ENCODE results near the gene MPHOSPH10. TPM values are rescaled to one million over a fixed set of nuclear protein-coding genes. Genes with fewer than 3 reads are reported as not detected.

The MPHOSPH10 gene
- total and polyA plus RNA-seq, 2 of the 4 experiments (the other 2 are of a cell fraction): 5.4 to 11.2 TPM

GRCh38 chr2:71174207-71174606 lies 43.8 kb downstream of the MPHOSPH10 start:
- no peak overlapping the region for H2BK15ac ChIP-seq (ENCODE audit: low read depth, low read length)

More at GRCh38 chr2:71174207-71174606, 43.8 kb downstream of the MPHOSPH10 start:
- Histone ChIP-seq H3K4me3 (ENCODE audit: insufficient read depth, low read depth, low read length) (no peak overlapping the region), H3K27me3 (ENCODE audit: control insufficient read depth, insufficient read depth, low read length) (peaks cover 14% of the 10 kb centered on the region), H2AK9ac (replicated peaks; ENCODE audit: low read depth, low read length, poor library complexity) (no peak overlapping the region), H4K5ac (ENCODE audit: low read depth, low read length) (no peak overlapping the region), H2AFZ (replicated peaks; ENCODE audit: low read length, poor library complexity) (no peak overlapping the region), H4K91ac (ENCODE audit: insufficient read depth, low read depth, low read length) (no peak overlapping the region), H3K27ac (ENCODE audit: insufficient read depth, low read length) (no peak overlapping the region), H3K23ac (ENCODE audit: low read depth, low read length) (no peak overlapping the region), H3K79me1 (ENCODE audit: low read depth in 1 of 2, low read length in 2 of 2) (no peaks in the 10 kb centered on the region), H3K9me1 (ENCODE audit: insufficient read depth, low read length) (no peaks in the 10 kb centered on the region), H3K18ac (ENCODE audit: low read depth, low read length) (no peak overlapping the region), H3K36me3 (ENCODE audit: control insufficient read depth, insufficient read depth, low read length) (no peaks in the 10 kb centered on the region), H3K4me2 (ENCODE audit: low read depth, low read length) (no peak overlapping the region), H2BK120ac (ENCODE audit: low read depth, low read length) (no peak overlapping the region), H3K56ac (ENCODE audit: extremely low read depth, insufficient read depth, low read length) (no peak overlapping the region), H2BK5ac (ENCODE audit: low read depth, low read length, poor library complexity, severe bottlenecking) (no peak overlapping the region), H2AK5ac (ENCODE audit: low read depth, low read length) (no peak overlapping the region), H3K14ac (replicated peaks; ENCODE audit: low read depth, low read length) (no peak overlapping the region), H3K9ac (ENCODE audit: low read depth, low read length) (no peak overlapping the region), H2BK20ac (ENCODE audit: low read depth, low read length) (no peak overlapping the region), H3K4me1 (ENCODE audit: control insufficient read depth, insufficient read depth, low read length) (no peaks in the 10 kb centered on the region), H3K4ac (ENCODE audit: low read depth, low read length) (no peak overlapping the region), H3K9me3 (ENCODE audit: control insufficient read depth, insufficient read depth, low read length) (no peaks in the 10 kb centered on the region), H4K20me1 (ENCODE audit: insufficient read depth, low read length) (no peaks in the 10 kb centered on the region), H4K8ac (ENCODE audit: low read depth in 2 of 2, low read length in 2 of 2) (no peak overlapping the region)
- intact Hi-C loops (cut with micrococcal nuclease) (no loop called here), dilution Hi-C loops (cut with HindIII; ENCODE audit: low sequenced_read_pairs, unreplicated experiment) (no loop called here), in situ Hi-C loops (cut with MboI; ENCODE audit: low sequenced_read_pairs) (no loop called here)
- no CpG with 5 or more reads among the region's 3 CpGs for WGBS, 2 experiments (ENCODE audit: extremely low coverage in 2 of 2, insufficient read length in 1 of 2)
- BruUV-seq (replicated peaks): no TSS peak
- ATAC-seq (ENCODE audit: low read depth) (no peak), DNase-seq (no peak)
- CTCF ChIA-PET: no interaction called here
- TF ChIP-seq, protein P1, sequence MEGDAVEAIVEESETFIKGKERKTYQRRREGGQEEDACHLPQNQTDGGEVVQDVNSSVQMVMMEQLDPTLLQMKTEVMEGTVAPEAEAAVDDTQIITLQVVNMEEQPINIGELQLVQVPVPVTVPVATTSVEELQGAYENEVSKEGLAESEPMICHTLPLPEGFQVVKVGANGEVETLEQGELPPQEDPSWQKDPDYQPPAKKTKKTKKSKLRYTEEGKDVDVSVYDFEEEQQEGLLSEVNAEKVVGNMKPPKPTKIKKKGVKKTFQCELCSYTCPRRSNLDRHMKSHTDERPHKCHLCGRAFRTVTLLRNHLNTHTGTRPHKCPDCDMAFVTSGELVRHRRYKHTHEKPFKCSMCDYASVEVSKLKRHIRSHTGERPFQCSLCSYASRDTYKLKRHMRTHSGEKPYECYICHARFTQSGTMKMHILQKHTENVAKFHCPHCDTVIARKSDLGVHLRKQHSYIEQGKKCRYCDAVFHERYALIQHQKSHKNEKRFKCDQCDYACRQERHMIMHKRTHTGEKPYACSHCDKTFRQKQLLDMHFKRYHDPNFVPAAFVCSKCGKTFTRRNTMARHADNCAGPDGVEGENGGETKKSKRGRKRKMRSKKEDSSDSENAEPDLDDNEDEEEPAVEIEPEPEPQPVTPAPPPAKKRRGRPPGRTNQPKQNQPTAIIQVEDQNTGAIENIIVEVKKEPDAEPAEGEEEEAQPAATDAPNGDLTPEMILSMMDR (conservative IDR thresholded peaks at IDR 0.05; ENCODE audit: low read depth, low read length): no peak
- TF ChIP-seq CHD1 (IDR thresholded peaks at IDR 0.05; ENCODE audit: low read depth, low read length): no peak
- no peak for TF ChIP-seq USF2 (IDR thresholded peaks at IDR 0.05; ENCODE audit: low read depth, low read length)
- no peak for TF ChIP-seq BHLHE40 (IDR thresholded peaks at IDR 0.05; ENCODE audit: low read depth, low read length)
- no peak for TF ChIP-seq NFE2L2 (IDR thresholded peaks at IDR 0.05; ENCODE audit: low read depth, low read length)
- TF ChIP-seq SMC3 (IDR thresholded peaks at IDR 0.05; ENCODE audit: low read depth, low read length): no peak
- no peak for TF ChIP-seq MXI1 (IDR thresholded peaks at IDR 0.05; ENCODE audit: borderline replicate concordance, low read depth, low read length)
- TF ChIP-seq FOS (IDR thresholded peaks at IDR 0.05; ENCODE audit: low read depth, low read length): no peak
- POLR2A ChIA-PET (ENCODE audit: unreplicated experiment): no interaction called here
